ENCODE measurements around the gene KNDC1.

DNA sequence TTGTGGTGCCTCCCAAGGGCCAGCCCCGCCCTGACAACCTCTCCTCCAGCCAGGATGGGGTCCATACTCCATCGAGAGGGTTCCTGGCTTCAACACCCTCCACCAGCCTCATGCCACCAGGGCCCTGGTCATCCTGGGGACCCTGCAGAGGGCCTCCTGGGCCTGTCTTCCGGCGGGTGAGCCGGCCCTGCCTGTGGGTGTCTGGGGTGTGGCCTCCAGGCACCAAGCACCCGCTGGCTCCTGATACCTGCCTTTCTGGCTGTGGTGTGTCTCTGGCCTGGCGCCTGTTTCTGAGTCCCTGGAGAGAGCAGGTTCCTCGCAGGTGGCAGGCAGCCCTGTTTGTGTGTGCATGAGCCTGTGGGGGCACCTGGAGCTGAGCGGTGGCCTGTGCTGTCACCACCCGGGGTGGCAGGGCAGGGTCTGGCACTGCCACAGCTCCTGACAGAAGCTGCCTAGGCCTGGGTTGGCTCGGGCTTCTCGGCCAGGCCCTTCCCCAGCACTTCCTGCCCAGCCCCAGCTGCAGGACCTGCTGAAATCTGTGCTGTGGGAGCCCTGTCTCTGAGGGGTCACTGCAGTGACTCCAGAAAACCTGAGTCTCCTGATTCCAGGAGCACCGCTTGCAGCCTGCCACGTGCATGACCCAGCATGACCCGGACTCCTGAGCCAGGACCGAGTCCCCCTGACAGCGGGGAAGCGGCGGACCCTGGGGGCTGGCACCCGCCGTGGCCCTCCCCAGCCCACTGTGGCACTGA, 98.2 kb downstream of the KNDC1 start:
- no peak for TF ChIP-seq POLR2A (IDR thresholded peaks at IDR 0.05)
- TF ChIP-seq, protein P1, sequence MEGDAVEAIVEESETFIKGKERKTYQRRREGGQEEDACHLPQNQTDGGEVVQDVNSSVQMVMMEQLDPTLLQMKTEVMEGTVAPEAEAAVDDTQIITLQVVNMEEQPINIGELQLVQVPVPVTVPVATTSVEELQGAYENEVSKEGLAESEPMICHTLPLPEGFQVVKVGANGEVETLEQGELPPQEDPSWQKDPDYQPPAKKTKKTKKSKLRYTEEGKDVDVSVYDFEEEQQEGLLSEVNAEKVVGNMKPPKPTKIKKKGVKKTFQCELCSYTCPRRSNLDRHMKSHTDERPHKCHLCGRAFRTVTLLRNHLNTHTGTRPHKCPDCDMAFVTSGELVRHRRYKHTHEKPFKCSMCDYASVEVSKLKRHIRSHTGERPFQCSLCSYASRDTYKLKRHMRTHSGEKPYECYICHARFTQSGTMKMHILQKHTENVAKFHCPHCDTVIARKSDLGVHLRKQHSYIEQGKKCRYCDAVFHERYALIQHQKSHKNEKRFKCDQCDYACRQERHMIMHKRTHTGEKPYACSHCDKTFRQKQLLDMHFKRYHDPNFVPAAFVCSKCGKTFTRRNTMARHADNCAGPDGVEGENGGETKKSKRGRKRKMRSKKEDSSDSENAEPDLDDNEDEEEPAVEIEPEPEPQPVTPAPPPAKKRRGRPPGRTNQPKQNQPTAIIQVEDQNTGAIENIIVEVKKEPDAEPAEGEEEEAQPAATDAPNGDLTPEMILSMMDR (IDR thresholded peaks at IDR 0.05) = no peak
